H1 (cell line): Measurements from ENCODE around the gene EPN2. TPM values are rescaled to one million over a fixed set of nuclear protein-coding genes. Genes with fewer than 3 reads are reported as not detected.

Experiments used
- CTCF ChIA-PET: fragments of 300-600 bp; sonication (Branson Sonifier 250); formaldehyde crosslinking; loops from one replicate; lab custom pipeline; 2021; ENCODE audit not compliant: partially characterized antibody; lab: Charles Lee
- POLR2A ChIA-PET: fragments of 300-600 bp; sonication (Branson Sonifier 250); formaldehyde crosslinking; loops from one replicate; lab custom pipeline; 2021; ENCODE audit warnings: inconsistent platforms; ENCODE audit not compliant: partially characterized antibody; lab: Charles Lee
- DNase-seq, 2 experiments: peaks; one replicate each; pipeline versions ENCODE4 v3.0.0 to v3.0.0-alpha.2; 2010 to 2022; ENCODE audit warnings: low spot score in 2 of 2, low read depth in 1 of 2, mixed read lengths in 1 of 2
- FAIRE-seq: peaks from 2 replicates; lab custom pipeline; 2011; peaks lifted over from hg19 to GRCh38; lab: Jason Lieb, UNC
- H2AFZ ChIP-seq: 2 replicates; pipeline ENCODE4 v1.8.1; 2012; ENCODE audit warnings: low read length, inconsistent platforms
- H2AK5ac ChIP-seq: 2 replicates; pipeline ENCODE4 v1.6.1; 2013; ENCODE audit warnings: low read depth, low read length
- H2BK120ac ChIP-seq: replicated peaks from 2 replicates; pipeline ENCODE3; 2013; ENCODE audit warnings: low read depth, low read length, inconsistent platforms
- H2BK12ac ChIP-seq: 2 replicates; pipeline ENCODE4 v1.6.1; 2013; ENCODE audit warnings: low read depth, low read length
- H2BK15ac ChIP-seq: 2 replicates; pipeline ENCODE4 v1.6.1; 2013; ENCODE audit warnings: low read length
- H2BK20ac ChIP-seq: 2 replicates; pipeline ENCODE4 v1.6.1; 2013; ENCODE audit warnings: low read length
- H2BK5ac ChIP-seq: 2 replicates; pipeline ENCODE4 v1.6.1; 2013; ENCODE audit warnings: low read depth, low read length
- H3K14ac ChIP-seq: 2 replicates; pipeline ENCODE4 v1.6.1; 2013; ENCODE audit warnings: inconsistent platforms; ENCODE audit not compliant: insufficient read length
- H3K18ac ChIP-seq: 2 replicates; pipeline ENCODE4 v1.6.1; 2013; ENCODE audit warnings: low read length; ENCODE audit errors: extremely low read depth
- H3K23ac ChIP-seq: 2 replicates; pipeline ENCODE4 v1.6.1; 2013; ENCODE audit warnings: inconsistent platforms; ENCODE audit not compliant: insufficient read length
- H3K23me2 ChIP-seq: 2 replicates; pipeline ENCODE4 v1.6.1; 2013; ENCODE audit warnings: low read depth, low read length
- H3K27ac ChIP-seq: 2 replicates; pipeline ENCODE4 v1.6.1; 2011; ENCODE audit warnings: low read depth, low read length, inconsistent platforms
- H3K27me3 ChIP-seq, 4 experiments: replicated peaks in 1 of 4; 1 replicate in 1 of 4; 2 replicates in 3 of 4; pipeline versions ENCODE4 v1.6.1 to v1.8.1; 2011 to 2013; ENCODE audit warnings: low read length in 3 of 4, mild to moderate bottlenecking in 3 of 4, inconsistent platforms in 2 of 4, mixed read lengths in 2 of 4, moderate library complexity in 1 of 4; ENCODE audit not compliant: control insufficient read depth in 3 of 4, insufficient read depth in 3 of 4; ENCODE audit errors: extremely low read depth in 1 of 4
- H3K36me3 ChIP-seq, 4 experiments: 2 replicates each; pipeline versions ENCODE4 v1.6.1 to v1.8.1; 2011 to 2013; ENCODE audit warnings: mild to moderate bottlenecking in 4 of 4, low read length in 3 of 4, moderate library complexity in 2 of 4, control low read depth in 1 of 4, inconsistent platforms in 1 of 4; ENCODE audit not compliant: insufficient read depth in 4 of 4, control insufficient read depth in 2 of 4
- H3K4ac ChIP-seq: replicated peaks from 2 replicates; pipeline ENCODE3; 2013; ENCODE audit warnings: low read length, low read depth, mixed read lengths, inconsistent platforms; ENCODE audit not compliant: insufficient read length
- H3K4me1 ChIP-seq, 4 experiments: replicated peaks in 1 of 4; 1 replicate in 1 of 4; 2 replicates in 3 of 4; pipeline versions ENCODE4 v1.6.1 to v1.8.1; 2011 to 2013; ENCODE audit warnings: low read length in 3 of 4, inconsistent platforms in 2 of 4, mixed read lengths in 1 of 4; ENCODE audit not compliant: insufficient read depth in 4 of 4, control insufficient read depth in 3 of 4
- H3K4me2 ChIP-seq, 2 experiments: 2 replicates each; pipeline versions ENCODE4 v1.6.1 to v1.8.1; 2011 to 2013; ENCODE audit warnings: low read depth in 2 of 2, low read length in 2 of 2, control low read depth in 1 of 2, inconsistent platforms in 1 of 2, mild to moderate bottlenecking in 1 of 2; ENCODE audit not compliant: insufficient read depth in 1 of 2
- H3K4me3 ChIP-seq, 4 experiments: fragments of 200-600, 300-600 bp in 1 of 4; sonication (generic), shearing (Covaris generic), sonication (Bioruptor Twin) in 1 of 4; 2 replicates each; pipeline versions ENCODE4 v1.5.1 to v1.8.1; 2011 to 2016; ENCODE audit warnings: low read length in 4 of 4, low read depth in 3 of 4, control low read depth in 2 of 4, inconsistent platforms in 2 of 4, mild to moderate bottlenecking in 2 of 4, mixed read lengths in 1 of 4, moderate library complexity in 1 of 4; ENCODE audit not compliant: insufficient read depth in 2 of 4; ENCODE audit errors: extremely low read depth in 1 of 4
- H3K56ac ChIP-seq: replicated peaks from 2 replicates; pipeline ENCODE3; 2013; ENCODE audit warnings: low read depth, mild to moderate bottlenecking, mixed read lengths, low read length, inconsistent platforms; ENCODE audit not compliant: insufficient read length
- H3K79me1 ChIP-seq: 2 replicates; pipeline ENCODE4 v1.6.1; 2013; ENCODE audit warnings: low read depth, low read length, control low read depth
- H3K79me2 ChIP-seq, 2 experiments: 2 replicates each; pipeline versions ENCODE4 v1.6.1 to v1.8.1; 2012 to 2013; ENCODE audit warnings: low read length in 2 of 2, mild to moderate bottlenecking in 2 of 2, inconsistent platforms in 1 of 2; ENCODE audit not compliant: insufficient read depth in 2 of 2, control insufficient read depth in 1 of 2
- H3K9ac ChIP-seq, 4 experiments: replicated peaks in 1 of 4; 1 replicate in 1 of 4; 2 replicates in 3 of 4; pipeline versions ENCODE4 v1.6.1 to v1.8.1; 2011 to 2013; ENCODE audit warnings: low read depth in 3 of 4, low read length in 3 of 4, control low read depth in 2 of 4, mild to moderate bottlenecking in 2 of 4, moderate library complexity in 2 of 4, inconsistent platforms in 1 of 4; ENCODE audit errors: extremely low read depth in 1 of 4
- H3K9me3 ChIP-seq, 2 experiments: 2 replicates each; pipeline versions ENCODE4 v1.6.1 to v1.8.1; 2012 to 2013; ENCODE audit warnings: mild to moderate bottlenecking in 2 of 2, moderate library complexity in 2 of 2, control low read depth in 1 of 2, inconsistent platforms in 1 of 2, low read depth in 1 of 2, low read length in 1 of 2, mixed read lengths in 1 of 2; ENCODE audit not compliant: insufficient read depth in 2 of 2
- H4K20me1 ChIP-seq, 2 experiments: replicated peaks in 1 of 2; 2 replicates each; pipeline versions ENCODE3 to v1.8.1; 2011 to 2013; ENCODE audit warnings: inconsistent platforms in 2 of 2, low read length in 2 of 2, mild to moderate bottlenecking in 1 of 2; ENCODE audit not compliant: insufficient read depth in 2 of 2, control insufficient read depth in 1 of 2
- H4K5ac ChIP-seq: 2 replicates; pipeline ENCODE4 v1.6.1; 2013; ENCODE audit warnings: low read length, low read depth, mixed read lengths, inconsistent platforms; ENCODE audit not compliant: insufficient read length
- H4K8ac ChIP-seq: 2 replicates; pipeline ENCODE4 v1.8.0; 2013; ENCODE audit warnings: mild to moderate bottlenecking, moderate library complexity, low read length, inconsistent platforms; ENCODE audit not compliant: insufficient read depth; ENCODE audit errors: extremely low read depth
- H4K91ac ChIP-seq: replicated peaks from 2 replicates; pipeline ENCODE3; 2013; ENCODE audit warnings: low read length, mixed read lengths, inconsistent platforms; ENCODE audit not compliant: insufficient read length
- WGBS, 2 experiments: shearing (Covaris generic) in 1 of 2; methylation state at CpG; one replicate each; pipeline versions ENCODE4 v1.1.6 to v1.1.7; 2013 to 2015; ENCODE audit warnings: low lambda C conversion rate in 2 of 2, mixed read lengths in 2 of 2, inconsistent platforms in 1 of 2, low coverage in 1 of 2, missing lambda C conversion rate in 1 of 2; ENCODE audit not compliant: insufficient replicate concordance in 2 of 2, insufficient coverage in 1 of 2, insufficient read length in 1 of 2; ENCODE audit errors: extremely low coverage in 1 of 2, missing lambda C conversion rate in 1 of 2; 5-methylcytosine and 5-hydroxymethylcytosine counted together
- polyA plus RNA-seq, 7 experiments: library from polyadenylated mRNA; depleted of rRNA in 3 of 7; stranded (reverse) in 5 of 7; unstranded in 2 of 7; fragments of >200 nt in 5 of 7; fragments of 200-250 nt in 2 of 7; gene quantifications; 1 replicate in 5 of 7; 2 replicates in 1 of 7; 4 replicates in 1 of 7; pipeline versions ENCODE4 v1.2.1 to v1.2.3, GENCODE V29; 2011 to 2013; ENCODE audit warnings: missing spikeins in 2 of 7, mixed read lengths in 2 of 7
- total RNA-seq: library from RNA; stranded (reverse); fragmentation: NEBNext Ultra II Directional; extraction: Animal tissue kit (Norgen Biotek cat#: 25700); gene quantifications from 2 replicates; pipeline ENCODE4 v1.2.1, GENCODE V29; 2021
- TF ChIP-seq, protein P1 (sequence below): IDR thresholded peaks from 2 replicates; pipeline ENCODE4 v1.6.1; 2012; ENCODE audit warnings: inconsistent platforms

Gene EPN2
- total and polyA plus RNA-seq, 2 of the 8 experiments (the other 6 are each of a cell fraction or from before 2014, with no cell fraction given): 28.7 to 55.8 TPM

- ChIA-PET CTCF (interaction anchor here (0.7 to 2.0 kb wide), 3 partner anchors 9 to 84 kb away, joined by 3 to 5 read pairs (median 5); no protein-coding TSS in a partner anchor), POLR2A (interaction anchor here (1.4 kb wide), 1 partner anchor 9 kb away, joined by 3 read pairs; the partner anchor contains the start of gene B9D1)
- Histone ChIP-seq H3K79me1 (no peaks in the 10 kb centered on the region; the same call in 1 of the 2 replicates), H3K4ac (no peak overlapping the region), H4K5ac (no peak overlapping the region), H4K8ac (no peak overlapping the region), H2BK15ac (0 out of 2 replicates have a peak overlapping the region, but pooled peaks have one; percentile 49), H2BK20ac (no peak overlapping the region), H3K4me3 (no peak overlapping the region), H2BK5ac (no peak overlapping the region), H3K79me2 (peaks cover 0 to 4% of the 10 kb centered on the region in 2 experiments; a peak in 1 of 4 replicates), H3K9ac (no peak overlapping the region), H3K23ac (no peak overlapping the region), H3K4me2 (no peak overlapping the region), H2AFZ (no peak overlapping the region), H4K20me1 (no peaks in the 10 kb centered on the region), H3K4me1 (peaks cover 0 to 3% (median 2%) of the 10 kb centered on the region in 4 experiments; a peak in 5 of 7 replicates), H3K9me3 (no peaks in the 10 kb centered on the region), H3K23me2 (no peaks in the 10 kb centered on the region), H3K27me3 (no peaks in the 10 kb centered on the region), H2BK12ac (no peak overlapping the region), H2BK120ac (no peak overlapping the region), H3K18ac (no peak overlapping the region), H3K56ac (no peak overlapping the region), H3K27ac (no peak overlapping the region), H3K36me3 (no peaks in the 10 kb centered on the region), H4K91ac (no peak overlapping the region), H2AK5ac (no peak overlapping the region), H3K14ac (no peak overlapping the region)
- FAIRE-seq (no peak), DNase-seq (no peak)
- TF ChIP-seq, protein P1, sequence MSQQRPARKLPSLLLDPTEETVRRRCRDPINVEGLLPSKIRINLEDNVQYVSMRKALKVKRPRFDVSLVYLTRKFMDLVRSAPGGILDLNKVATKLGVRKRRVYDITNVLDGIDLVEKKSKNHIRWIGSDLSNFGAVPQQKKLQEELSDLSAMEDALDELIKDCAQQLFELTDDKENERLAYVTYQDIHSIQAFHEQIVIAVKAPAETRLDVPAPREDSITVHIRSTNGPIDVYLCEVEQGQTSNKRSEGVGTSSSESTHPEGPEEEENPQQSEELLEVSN: no peak
- WGBS, 2 experiments: 91% methylated on average over 9 of the region's 9 CpGs; no CpG with 5 or more reads in 1 of the 2 experiments
These were observed 134.8 kb downstream of the EPN2 start for GRCh38 chr17:19372011-19372370.
